Mucosa of descending colon (tissue), 3 donors: ENCODE results near the gene ATP6V0A4. TPM values are rescaled to one million over a fixed set of nuclear protein-coding genes. Genes with fewer than 3 reads are reported as not detected.

Source experiments
- ATAC-seq: fragments of 200-7000 bp; cut with Tn5 transposase; one replicate; pipeline ENCODE4 v1.9.1; 2020; ENCODE audit warnings: mild to moderate bottlenecking, moderate library complexity
- DNase-seq, 3 donors: peaks; one replicate each; pipeline ENCODE4 v3.0.0-alpha.2; 2020
- H3K36me3 ChIP-seq: fragments of 200-600 bp; one replicate; pipeline ENCODE4 v1.8.0; 2021; ENCODE audit warnings: low read depth, mild to moderate bottlenecking
- H3K4me1 ChIP-seq: fragments of 200-600 bp; one replicate; pipeline ENCODE4 v1.8.0; 2021; ENCODE audit warnings: low read depth, mild to moderate bottlenecking
- H3K4me3 ChIP-seq: fragments of 200-600 bp; one replicate; pipeline ENCODE4 v1.8.0; 2021; ENCODE audit warnings: mild to moderate bottlenecking
- H3K9me3 ChIP-seq: fragments of 200-600 bp; one replicate; pipeline ENCODE4 v1.8.0; 2021; ENCODE audit warnings: mild to moderate bottlenecking
- CTCF ChIP-seq: fragments of 200-600 bp; IDR thresholded peaks from one replicate; pipeline ENCODE4 v1.8.0; 2022; ENCODE audit warnings: antibody characterized with exemption, mild to moderate bottlenecking
- intact Hi-C, 2 donors: fragments of 100-400 bp; cut with DNase I in 1 of 2; cut with micrococcal nuclease in 1 of 2; formaldehyde crosslinking; loops; one replicate each; pipeline versions ENCODE4 v1.11.0 to v1.11.1; 2022; cut with DNase I, micrococcal nuclease
- total RNA-seq, 3 donors: library from RNA; stranded (reverse); fragmentation: NEBNext Ultra II Directional in 2 of 3; extraction: Animal tissue kit (Norgen Biotek cat#: 25700) in 2 of 3; gene quantifications; one replicate each; pipeline versions ENCODE4 v1.2.1 to v1.2.4, GENCODE V29; 2021 to 2023
- donor health status: DM: no; HTN: no; CAD: no; lungs with moderate emphysema.
- donor health status: DM: no; HTN: no; CAD: no.
- donor health status: DM: no; HTN: yes; CAD: no.

Gene ATP6V0A4
- total RNA-seq, 3 donors from 2014 or later, result not detected

GRCh38 chr7:138828302-138828701, 30.3 kb upstream of the ATP6V0A4 start:
- H3K4me1 ChIP-seq, result no peaks in the 10 kb centered on the region
- H3K36me3 ChIP-seq, result no peaks in the 10 kb centered on the region
- H3K9me3 ChIP-seq, result no peaks in the 10 kb centered on the region
- intact Hi-C loops, result no loop called here
- TF ChIP-seq CTCF, result no peak
- no peak for ATAC-seq
- DNase-seq, result no peak
- no peak overlapping the region for H3K4me3 ChIP-seq

GRCh38 chr7:138825049-138825721, 27.2 kb upstream of the ATP6V0A4 start:
- Histone ChIP-seq H3K36me3 (no peaks in the 10 kb centered on the region), H3K4me1 (no peaks in the 10 kb centered on the region), H3K4me3 (no peak overlapping the region), H3K9me3 (no peaks in the 10 kb centered on the region)
- no peak for DNase-seq
- TF ChIP-seq CTCF, result no peak
- ATAC-seq, result no peak
- intact Hi-C loops, result no loop called here

GRCh38 chr7:138822867-138823535, 25.0 kb upstream of the ATP6V0A4 start:
- intact Hi-C loops, result no loop called here
- ATAC-seq, result no peak
- TF ChIP-seq CTCF, result no peak

DNA sequence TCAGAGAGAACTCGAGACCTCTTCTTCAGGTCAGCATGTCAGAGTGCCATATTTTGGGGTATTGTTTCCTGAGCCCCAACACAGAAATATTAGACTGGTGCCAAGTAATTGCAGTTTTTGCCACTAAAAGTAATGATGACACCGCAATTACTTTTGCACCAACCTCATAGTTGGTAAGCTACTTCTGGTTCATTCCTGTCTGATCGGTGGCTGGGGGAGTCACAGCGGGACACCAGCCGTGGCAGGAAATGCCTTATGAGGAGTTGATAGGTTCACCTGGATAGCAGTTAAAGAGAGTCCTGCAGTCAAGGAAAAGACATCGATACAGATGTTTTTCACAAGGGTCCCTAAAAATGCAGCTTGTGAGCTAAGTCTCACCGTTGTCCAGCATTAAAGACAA, 23.9 kb upstream of the ATP6V0A4 start:
- ATAC-seq (no peak), DNase-seq (no peak)
- no peak for TF ChIP-seq CTCF
- intact Hi-C loops, result no loop called here
- Histone ChIP-seq H3K4me1 (no peaks in the 10 kb centered on the region), H3K4me3 (no peak overlapping the region), H3K36me3 (no peaks in the 10 kb centered on the region), H3K9me3 (no peaks in the 10 kb centered on the region)

More at GRCh38 chr7:138822867-138823535, 25.0 kb upstream of the ATP6V0A4 start:
- Histone ChIP-seq H3K9me3 (no peaks in the 10 kb centered on the region), H3K4me3 (no peak overlapping the region), H3K4me1 (no peaks in the 10 kb centered on the region), H3K36me3 (no peaks in the 10 kb centered on the region)
- DNase-seq, result no peak

GRCh38 chr7:138819625-138820024, 21.6 kb upstream of the ATP6V0A4 start:
- Histone ChIP-seq H3K9me3 (no peaks in the 10 kb centered on the region), H3K36me3 (no peaks in the 10 kb centered on the region), H3K4me1 (no peaks in the 10 kb centered on the region), H3K4me3 (no peak overlapping the region)
- ATAC-seq (no peak), DNase-seq (no peak)
- TF ChIP-seq CTCF, result no peak
- intact Hi-C loops, result no loop called here
